Hematopoietic multipotent progenitor cell treated with erythropoietin and hydrocortisone succinate and interleukin-3 and kit ligand, for 15 days (in vitro differentiated cells): ENCODE results near the gene VWA3B.

Source experiments
- DNase-seq: peaks from one replicate; pipeline ENCODE4 v3.0.0-alpha.2; 2015; ENCODE audit warnings: low spot score

Gene VWA3B

GRCh38 chr2:98172150-98172765 is 85.3 kb downstream of the VWA3B start:
- no peak for DNase-seq

- DNase-seq: no peak
Observed at GRCh38 chr2:98172951-98173350, 86.0 kb downstream of the VWA3B start.

GRCh38 chr2:98175811-98176210 is 88.8 kb downstream of the VWA3B start:
- no peak for DNase-seq

GRCh38 chr2:98177286-98177685 is 90.3 kb downstream of the VWA3B start:
- no peak for DNase-seq

DNA sequence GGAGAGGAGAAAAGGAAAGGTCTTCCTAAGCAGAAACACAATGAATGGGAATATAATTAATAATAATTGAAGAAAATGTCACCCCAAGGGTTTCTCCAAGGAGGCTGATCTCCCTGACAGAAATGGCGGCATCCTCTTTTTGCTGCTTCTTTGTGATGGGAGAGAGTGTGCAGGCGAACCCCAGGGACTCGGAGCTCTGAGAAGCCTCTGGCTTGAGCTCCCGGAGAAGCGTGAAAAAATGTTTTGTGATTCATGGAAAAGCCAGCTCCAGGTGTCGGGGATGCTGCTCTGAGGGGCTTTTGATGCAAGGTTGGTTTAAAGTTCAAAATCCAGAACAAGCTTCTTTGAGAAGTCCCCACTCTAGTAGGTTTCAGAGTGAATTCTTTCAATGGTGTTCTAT is 91.0 kb downstream of the VWA3B start:
- no peak for DNase-seq

DNA sequence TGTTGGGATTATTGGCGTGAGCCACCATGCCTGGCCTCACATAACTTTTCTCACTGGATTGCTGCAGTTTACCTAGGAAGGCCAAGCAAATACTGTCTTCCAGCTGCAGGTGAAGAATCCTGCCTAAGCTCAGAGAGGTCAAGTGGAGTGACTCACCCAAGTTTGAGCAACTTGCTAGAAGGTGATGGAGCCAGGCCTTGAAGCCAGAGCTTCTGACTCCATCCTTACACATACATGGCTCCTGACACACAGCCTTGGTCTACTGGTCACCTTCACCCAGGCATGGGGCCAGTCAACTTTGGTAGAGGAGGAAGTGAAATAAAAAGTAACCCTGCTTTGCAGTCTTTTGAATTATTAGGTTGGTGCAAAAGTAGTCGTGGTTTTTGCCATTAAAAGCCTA is 93.5 kb downstream of the VWA3B start:
- DNase-seq: no peak

GRCh38 chr2:98181346-98181745 is 94.4 kb downstream of the VWA3B start:
- DNase-seq: no peak

- DNase-seq: no peak
Observed at GRCh38 chr2:98185801-98186200, 98.8 kb downstream of the VWA3B start.

- no peak for DNase-seq
Observed at GRCh38 chr2:98187194-98187593, 100.2 kb downstream of the VWA3B start.

GRCh38 chr2:98188351-98189046 is 101.5 kb downstream of the VWA3B start:
- DNase-seq: no peak

- no peak for DNase-seq
Observed at GRCh38 chr2:98191883-98192282, 104.9 kb downstream of the VWA3B start.

DNA sequence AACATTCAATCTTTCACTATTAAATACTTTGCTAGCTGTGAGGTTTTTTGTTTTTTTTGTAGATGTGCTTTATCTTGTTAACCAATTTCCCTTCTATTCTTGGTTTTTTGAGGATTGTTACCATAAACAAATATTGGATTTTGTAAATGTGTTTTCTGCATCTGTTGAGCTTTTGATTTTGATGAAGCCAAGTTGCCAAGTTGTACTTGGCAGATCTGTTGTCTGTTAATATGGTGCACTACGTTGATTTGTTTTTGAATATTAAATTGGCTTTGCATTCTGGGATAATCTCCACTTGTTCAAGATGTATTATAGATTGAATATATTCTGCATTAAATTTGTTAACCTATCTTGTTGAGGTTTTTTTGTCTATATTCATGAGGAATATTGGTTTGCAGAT is 114.6 kb downstream of the VWA3B start:
- DNase-seq: no peak

- no peak for DNase-seq
Observed at GRCh38 chr2:98205889-98206288, 118.9 kb downstream of the VWA3B start.

- no peak for DNase-seq
Observed at GRCh38 chr2:98212092-98213000, 125.4 kb downstream of the VWA3B start.

GRCh38 chr2:98216616-98217015 is 129.6 kb downstream of the VWA3B start:
- no peak for DNase-seq

DNA sequence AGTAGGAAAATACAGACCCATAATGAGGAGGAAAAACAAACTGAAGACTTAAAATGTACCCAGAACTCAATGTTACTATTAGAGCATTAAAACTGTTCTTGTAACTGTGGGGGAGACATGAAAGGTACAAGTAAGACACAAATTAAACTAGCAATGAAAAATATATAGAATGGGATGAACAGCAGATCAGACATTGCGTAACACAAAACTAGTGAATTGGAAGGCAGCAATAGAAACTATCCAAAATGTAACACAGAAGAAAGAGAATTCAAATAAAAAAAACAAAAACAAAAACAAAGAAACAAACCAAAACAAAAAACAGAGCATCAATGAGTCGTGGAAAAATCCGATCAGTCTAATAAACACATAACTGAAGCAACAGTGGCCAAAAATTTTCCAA is 132.2 kb downstream of the VWA3B start:
- no peak for DNase-seq

DNA sequence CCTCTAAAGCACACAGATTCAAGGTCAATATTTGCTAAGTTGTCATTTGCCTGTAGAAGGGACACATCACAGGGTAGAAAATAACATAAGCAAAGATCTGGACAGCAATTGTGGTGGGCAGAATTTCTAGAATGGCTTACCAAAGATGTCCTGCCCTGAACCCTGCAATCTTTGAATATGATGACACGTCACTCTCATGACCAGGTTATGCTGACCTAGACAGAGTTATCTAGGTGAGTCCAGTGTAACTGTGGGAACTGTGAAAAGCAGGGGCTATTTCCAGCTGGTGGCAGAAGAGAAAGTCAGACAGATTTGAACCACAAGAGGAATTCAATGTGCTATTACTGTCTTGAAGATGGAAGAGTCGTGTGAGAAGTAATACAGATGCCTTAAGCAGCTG is 147.0 kb downstream of the VWA3B start:
- DNase-seq: no peak

- DNase-seq: no peak
Observed at GRCh38 chr2:98234776-98235175, 147.8 kb downstream of the VWA3B start.

GRCh38 chr2:98236935-98237334 is 150.0 kb downstream of the VWA3B start:
- DNase-seq: no peak

DNA sequence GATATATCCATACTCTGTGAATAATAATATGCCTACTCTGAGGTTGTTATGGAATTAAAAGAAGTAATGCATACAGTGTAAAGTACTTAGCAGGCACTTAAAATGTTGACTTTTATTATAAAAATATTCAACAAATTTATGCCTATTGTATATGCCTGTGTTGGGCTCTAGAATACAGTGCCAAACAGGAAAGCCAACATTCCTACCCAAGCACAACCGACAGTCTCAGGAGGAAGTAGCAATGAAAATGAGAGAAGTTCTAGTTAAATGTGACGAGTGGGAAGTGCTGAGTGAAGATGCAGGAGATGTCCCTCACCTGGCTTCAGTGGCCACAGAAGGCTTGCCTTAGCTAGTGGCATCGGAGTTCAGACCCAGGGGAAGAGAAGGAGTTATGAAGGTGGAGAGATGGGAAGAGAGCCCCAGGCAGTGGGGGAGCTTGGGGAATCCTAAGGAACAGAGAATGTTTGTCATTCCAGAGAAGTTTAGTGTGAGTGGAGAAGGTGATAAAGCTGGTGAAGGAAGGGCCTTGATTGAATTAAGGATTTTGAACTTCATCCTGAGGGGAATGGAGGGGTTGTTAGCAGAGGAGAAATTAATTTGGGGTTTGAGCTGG is 153.9 kb downstream of the VWA3B start:
- no peak for DNase-seq

GRCh38 chr2:98241592-98241991 is 154.6 kb downstream of the VWA3B start:
- DNase-seq: no peak

DNA sequence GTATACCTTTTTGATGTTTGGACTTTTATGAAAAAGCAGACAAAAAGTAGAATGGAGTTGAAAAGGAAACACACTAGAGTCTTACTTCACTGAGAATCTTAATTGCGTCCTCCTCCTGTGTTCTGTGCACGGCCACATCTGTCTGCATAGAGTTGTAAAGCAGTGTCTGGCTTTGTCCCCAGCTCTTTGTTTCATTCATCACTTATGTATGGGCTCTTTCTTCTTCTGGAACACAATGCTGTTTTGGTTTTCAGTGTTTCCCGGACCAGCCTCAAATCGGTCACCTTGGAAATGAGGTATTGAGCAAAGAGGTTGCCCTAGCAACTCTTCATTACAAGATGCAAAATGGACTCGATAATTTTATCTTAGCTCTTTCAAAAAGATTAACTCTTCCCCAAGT is 155.0 kb downstream of the VWA3B start:
- DNase-seq: no peak

- no peak for DNase-seq
Observed at GRCh38 chr2:98245491-98245890, 158.5 kb downstream of the VWA3B start.
